ENCODE results near the gene NECTIN1. TPM values are rescaled to one million over a fixed set of nuclear protein-coding genes. Genes with fewer than 3 reads are reported as not detected.
A peak's percentile ranks its signal among the peaks of the same experiment; 100 is the strongest.

NECTIN1 gene
- polyA plus RNA-seq, 10 donors, result 16.1 to 41.4 (median 22.9) TPM

DNA sequence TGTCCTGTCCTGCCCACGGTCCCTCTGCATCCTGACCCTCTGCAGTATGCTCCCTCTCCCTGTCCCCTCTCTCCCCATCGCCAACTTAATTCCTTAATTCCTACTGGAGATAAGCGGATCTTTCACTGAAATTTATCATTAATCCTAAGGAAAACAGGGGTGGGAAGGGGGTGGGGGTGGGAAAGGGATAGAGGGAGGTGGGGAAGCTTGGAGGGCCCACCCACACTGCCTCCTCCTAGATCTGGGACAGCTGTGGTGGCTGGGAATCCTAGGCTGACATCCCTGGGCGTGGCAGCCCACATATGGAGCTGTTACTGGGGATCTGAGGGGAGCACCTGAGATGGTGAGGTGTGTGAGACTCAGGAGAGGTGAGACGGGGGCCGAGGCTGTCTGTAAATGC is 14.4 kb downstream of the NECTIN1 start:
- DNase-seq, result no peak

DNA sequence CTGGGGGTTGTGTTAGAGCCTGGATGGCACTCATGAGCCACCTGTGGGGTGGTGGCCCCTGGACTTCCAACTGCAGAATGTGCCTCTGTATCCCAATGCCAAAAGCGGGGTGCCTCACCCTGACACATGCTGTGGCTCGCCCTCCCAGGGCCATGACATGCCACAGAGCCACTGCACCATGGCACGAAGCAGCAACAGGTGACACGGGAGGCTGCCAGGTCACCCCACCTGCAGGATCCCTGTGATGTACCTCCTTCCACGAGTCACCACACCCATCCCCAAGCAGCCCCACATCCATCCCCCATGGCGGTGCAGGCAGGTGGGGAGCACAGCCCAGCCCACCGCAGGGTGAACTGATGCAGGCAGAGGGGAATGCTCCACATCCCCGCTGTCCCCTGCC is 14.8 kb downstream of the NECTIN1 start:
- DNase-seq, result no peak

DNA sequence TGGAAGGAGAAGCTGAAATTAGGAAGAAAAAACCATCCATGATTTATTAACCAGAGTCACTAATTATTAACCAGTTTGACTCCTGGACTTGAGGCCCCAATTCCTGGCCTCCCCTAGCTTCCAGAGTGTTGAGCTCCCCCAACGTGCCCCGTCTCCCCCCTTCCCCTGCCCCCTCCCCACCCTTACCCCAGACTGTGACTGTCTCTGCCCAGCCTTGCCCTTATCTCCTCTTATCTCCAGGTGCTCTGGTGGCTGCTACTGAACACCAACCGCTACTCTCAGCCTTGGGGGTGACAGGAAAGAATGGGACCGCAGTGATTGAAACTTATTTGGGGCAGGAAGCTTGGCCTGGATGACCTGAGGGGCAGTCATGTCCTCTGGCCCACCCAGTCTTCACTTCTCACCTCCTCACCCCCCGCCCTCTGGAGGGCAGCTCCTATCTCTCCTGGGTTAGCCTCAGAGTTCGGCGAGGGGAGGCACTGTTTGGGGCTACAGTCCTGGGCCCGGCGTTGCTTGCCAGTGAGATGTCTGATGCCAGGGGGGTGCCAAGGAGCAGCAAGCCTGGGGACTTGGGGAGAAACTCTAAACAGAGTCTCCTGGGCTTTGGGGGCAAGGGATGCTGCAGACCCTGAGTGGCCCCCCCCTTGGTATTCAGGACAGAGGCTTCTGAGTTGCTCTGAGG is 15.5 kb downstream of the NECTIN1 start:
- DNase-seq, result no peak

DNA sequence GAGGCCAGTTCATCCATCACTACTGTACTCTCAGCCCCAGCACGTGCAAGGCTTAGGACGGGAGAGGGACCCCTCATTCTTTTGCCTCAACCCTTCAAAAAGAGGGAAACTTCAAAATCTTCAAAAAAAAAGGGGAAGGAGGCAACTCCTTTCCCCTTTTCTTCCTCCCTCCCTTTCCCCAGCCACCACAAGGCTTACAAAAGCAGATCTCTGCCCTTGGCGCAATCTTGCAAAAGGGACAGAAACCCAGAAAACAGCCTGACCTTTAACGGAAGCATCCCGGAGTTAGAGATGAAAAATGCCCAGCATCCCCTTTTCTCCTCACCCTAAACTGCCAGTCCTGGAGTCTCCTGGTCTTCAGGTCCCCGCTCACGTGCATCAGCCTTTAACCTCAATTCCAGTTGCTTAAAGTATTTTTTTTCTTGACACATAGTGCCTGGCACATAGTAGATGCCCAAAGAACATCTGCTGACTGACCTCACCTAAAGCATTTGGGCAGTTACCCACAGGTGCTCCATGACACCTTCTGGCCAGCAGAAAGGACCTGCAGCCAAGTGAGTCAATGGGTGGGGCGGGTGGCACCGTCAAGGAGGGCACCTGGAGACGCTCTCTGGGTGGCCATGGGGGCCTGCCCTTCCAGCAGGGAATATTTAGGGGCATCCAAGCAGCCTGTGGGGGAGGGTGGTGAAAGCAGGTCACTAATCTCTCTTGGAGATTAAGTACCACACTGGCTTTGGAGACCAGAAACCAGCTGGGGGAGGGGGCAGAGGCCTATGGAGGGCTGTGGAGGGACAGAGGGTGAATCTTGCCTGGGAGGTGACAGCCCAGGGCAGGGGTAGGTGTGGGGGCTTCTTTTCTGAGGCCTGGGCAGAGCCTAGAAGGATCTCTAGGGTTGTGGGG is 16.3 kb downstream of the NECTIN1 start:
- no peak for DNase-seq

DNA sequence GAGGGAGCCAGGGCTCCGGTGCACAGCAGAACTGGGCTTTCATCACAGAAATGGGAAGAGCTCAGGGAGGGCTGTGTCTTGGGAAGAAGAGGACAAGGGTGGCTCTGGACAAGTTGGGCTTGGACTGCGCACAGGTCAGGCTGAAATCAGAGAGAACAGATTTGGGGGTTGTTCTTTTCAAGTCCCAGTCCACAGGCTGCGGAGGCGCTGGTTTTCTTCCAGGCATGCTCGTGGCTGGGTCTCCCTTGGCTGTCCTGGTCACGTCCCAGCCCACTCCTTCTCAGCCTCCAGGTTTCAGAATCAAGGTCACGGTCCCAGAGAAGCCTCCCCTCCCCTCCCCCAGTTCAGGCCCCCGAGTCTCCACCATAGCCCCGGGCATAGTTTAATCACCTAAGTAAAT is 17.0 kb downstream of the NECTIN1 start:
- no peak for DNase-seq

DNA sequence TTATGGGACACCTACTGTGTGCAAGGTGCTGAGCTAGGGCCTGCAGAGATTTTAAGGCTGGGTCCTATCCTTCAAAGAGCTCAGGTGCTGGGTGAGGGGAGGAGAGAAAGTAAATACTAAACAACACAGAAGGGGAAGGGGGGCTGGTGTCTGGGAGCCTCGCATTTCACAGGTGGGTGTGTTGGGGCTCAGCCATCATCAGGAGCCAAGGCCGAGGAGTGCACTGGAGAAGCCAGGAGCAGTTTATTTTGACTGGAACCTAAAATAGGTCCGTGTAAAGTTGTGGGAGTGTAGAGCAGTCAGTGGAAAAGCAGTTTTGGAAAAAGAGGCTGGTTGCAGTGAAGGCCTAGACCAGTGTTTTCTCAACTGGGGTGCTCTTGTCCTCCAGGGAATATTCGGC is 17.5 kb downstream of the NECTIN1 start:
- DNase-seq, result no peak

DNA sequence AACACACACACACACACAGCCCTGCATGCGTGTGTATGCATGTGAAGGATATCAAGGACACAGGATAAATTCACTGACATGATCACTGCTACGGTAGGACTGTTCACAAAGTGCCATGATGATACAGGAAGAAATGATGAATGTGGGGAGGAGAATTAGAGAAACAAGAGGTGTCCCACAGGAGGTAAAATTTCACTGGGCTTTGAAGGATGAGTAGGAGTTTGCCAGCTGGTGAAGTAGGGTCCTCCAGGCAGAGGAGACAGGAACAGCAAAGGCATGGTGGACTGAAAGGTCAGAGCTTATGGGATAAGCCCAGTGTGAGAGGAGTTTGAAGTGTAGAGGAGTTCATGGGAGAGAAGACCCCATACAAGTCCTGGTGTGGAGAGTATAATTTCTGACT is 18.6 kb downstream of the NECTIN1 start:
- DNase-seq, result no peak

DNA sequence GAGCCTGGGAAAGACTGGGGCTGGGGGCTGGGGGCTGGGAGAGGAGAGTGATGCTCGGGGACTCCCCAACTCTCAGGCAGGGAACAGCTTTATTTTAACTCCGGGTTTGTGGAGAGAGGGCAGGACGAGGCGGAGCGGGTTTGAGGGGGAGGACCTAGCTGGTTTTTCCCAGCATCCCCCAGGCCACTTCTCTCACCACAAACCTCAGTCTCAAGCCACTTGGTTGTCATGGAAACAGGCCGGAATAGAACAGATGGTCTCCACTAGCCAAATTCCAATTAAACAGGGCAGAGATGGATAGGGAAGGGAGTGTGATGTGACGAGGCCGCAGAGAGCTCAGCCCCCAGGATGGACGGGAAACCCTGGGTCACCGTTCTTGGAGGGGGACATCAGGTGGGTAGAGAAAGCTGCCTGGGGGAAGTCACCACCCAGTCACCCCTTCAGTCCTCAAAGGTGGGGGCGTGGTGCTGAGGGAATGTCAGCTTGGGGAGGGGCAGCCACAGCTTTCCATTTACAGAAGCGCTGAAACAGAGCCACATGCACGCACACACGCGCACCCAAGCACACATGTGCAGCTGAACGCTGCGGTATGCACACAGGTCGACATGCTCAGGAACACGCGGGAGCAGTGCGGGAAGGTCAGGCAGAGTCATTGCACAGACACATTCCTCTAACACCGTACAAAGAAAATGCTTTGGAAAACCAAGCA is 19.2 kb downstream of the NECTIN1 start:
- peak; percentile 74 to 89 (median 74) for DNase-seq

DNA sequence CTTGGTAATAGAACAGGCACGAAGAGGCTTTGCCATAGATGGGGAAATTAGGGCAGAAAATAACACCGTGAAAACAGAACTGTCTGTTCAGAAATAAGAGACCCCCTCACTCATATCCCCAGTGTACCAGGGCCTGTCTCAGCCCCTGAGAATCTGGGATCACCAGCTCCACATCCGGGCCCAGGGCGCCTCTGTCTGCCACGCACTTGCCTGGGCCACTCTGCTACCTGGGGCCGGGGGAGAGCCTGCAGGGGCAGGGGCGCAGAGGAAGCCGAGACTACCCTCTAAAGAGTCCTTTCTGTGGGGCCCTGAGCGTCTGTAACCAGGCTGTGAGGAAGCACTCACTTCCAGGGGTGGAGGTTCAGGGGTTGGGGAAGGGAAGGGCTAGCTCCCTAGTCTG is 19.8 kb downstream of the NECTIN1 start:
- no peak for DNase-seq

DNA sequence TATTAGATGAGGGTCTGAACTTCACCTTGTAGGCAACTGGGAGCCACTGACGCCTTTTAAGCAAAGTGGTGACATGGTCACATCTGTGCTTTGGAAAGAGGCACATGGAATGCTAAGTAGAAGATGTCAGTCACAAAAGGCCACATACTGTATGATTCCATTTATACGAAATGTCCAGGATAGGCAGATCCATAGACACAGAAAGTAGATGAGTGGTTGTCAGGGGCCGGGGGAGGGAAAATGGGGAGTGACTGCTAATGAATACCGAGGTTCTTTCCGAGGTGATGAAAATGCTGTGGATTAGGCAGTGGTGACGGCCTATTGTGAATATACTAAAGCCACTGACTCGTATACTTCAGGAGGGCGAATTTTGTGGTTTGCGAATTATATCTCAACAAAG is 20.6 kb downstream of the NECTIN1 start:
- DNase-seq, result no peak

DNA sequence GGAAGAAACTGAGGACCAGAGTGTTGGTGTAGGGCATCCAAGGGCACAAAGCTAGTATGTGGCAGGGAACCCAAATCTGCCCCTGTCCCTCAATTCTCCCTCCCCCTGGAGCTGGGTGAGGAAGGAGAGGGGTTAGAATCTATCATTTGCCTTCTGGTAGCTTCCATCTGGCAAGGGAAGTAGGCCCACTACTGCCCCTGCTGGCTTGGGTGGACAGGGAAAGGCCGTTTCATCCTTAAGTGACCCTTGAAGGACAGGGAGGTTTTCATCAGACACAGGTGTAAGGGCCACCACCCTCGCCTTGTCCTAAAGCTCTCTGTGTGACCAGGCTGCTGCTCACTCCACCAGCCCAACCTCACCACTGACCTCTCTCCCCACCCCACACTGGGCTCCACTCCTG is 22.1 kb downstream of the NECTIN1 start:
- DNase-seq, result no peak

DNA sequence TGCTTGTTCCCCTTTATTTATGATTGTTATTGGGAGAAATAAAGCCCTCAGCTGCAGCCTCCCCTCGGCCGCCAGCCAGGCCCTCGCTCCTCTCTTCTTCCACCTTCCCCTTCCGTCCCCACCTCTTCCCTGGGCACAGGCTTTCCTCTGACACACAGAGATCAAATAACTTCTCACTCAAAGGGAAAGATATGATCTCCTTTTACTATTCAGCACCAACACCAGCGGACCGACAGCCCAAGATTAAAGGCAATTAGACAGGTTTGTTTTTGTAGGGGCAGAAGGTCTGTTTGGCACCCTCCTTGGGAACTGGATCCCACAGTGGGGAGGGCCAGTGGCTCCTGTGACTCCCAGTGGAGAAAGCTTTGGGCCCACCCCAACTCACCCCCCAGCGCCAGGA is 23.0 kb downstream of the NECTIN1 start:
- DNase-seq, result no peak

DNA sequence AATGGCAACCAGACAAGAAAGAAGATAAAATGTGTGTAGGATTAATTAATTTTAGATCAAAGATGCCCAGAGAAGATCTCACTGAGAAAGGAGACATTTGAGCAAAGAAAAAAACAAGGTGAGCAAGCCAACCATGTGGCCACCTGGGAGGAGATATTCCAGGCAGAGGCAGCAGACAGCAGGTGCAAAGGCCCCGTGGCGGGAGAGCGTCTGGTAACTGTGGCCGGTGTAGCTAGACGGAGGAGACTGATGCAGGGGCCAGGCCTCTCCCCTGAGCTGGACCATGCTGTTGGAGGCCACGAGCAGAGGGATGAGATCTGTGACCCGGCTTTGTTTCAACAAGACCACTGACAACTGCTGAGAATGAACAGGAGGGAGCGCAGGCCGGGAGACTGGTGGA is 23.6 kb downstream of the NECTIN1 start:
- DNase-seq, result no peak

DNA sequence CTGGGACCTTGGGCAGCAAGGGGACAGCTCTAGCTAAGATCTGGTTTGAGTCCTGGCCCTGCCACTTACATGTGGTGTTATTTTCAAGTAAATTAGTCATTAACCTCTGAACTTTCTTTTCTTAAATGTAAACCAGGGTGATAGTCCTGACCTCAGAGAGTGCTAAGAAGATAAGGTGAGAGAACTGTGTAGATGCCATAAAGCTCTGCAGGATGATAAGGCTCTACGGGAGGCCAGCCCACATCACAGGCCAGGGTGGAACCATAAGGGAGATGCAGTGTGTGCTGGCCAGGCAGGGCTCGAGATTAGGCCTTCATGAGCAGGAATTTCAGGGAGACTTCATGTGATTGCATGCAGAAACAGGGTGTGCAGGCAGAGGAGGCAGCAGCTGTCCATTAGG is 24.2 kb downstream of the NECTIN1 start:
- no peak for DNase-seq

DNA sequence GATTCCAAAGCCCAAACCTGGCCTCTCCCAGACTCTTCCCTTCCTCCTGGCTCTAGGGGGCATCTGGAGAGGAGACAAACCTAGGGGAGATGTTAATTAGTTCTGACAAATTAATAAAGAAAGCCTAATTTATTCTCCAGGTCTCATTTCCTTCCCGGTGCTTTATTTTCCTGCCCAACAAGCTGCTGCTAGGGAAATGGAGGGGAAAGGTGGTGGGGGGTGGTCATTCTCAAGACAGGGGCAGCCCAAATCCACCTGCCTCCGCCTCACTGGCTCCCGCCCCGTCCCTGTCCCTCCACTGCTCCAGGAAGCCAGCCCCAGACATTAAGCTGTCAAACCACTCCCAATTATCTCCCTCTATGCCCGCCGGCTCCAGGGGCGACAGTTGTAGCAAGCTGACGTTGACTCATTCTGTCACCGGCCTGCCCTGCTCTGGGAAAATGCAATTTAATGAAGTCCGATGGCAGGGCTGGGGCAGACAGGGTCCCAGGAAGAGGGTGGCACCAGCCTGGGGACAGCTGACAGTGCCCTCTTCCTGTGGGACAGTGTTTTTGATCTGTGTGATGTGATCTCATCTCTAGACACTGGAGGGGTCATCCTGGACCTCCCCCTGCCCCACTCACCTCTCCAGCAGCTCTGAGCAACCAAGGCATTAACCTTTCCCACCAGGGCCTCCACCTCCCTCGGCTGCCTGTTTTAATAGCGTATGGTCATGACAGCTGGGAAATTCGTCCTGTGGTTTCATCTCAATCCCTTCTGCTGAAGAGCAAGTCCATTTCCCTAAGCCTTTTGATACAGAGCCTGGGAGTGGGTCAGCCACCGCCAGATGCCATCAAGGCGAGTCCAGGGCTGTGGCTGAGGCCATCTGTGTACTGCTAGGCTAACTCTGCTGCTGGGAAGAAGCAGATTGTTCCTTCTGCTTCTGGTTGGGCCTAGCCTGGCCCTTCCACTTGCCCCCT is 27.1 kb downstream of the NECTIN1 start:
- DNase-seq, result no peak

DNA sequence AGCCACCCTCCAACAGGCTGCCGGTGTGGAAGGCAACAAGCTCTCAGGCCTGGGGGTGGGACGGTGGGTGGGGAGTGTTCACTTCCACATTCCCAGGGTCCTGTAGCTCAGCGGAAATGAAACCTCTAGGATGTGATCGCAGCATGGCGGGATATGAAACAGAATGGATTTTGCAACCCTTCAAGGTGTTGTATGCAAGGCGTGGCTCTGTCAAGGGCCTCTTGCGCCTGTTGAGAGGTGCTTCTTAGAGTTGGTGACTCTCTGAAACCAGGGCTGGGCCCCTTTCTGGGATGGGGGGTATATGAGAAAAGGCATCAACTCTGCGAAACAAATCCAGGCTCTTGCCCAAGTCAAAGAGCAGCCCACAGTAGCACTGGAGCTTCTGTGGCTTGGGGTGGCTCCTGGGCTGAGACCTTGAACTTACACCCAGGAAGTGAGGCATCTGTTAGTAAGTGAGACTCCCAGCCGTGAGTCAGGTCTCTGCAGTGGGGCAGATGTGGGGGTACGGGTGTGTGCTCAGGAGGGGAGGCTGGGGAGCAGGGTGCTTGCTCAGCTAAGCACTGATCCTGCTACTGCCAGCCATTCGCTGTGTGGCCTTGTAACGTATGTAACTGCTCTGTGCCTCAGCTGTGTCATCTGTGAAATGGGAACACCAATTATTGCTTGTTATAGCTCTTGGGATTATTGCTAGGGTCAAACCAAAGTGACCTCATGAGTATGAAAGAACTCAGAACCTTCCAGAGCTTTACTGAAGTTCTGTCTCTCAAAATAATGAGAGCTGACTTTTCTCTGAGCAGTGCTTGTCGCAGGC is 28.3 kb downstream of the NECTIN1 start:
- no peak for DNase-seq

DNA sequence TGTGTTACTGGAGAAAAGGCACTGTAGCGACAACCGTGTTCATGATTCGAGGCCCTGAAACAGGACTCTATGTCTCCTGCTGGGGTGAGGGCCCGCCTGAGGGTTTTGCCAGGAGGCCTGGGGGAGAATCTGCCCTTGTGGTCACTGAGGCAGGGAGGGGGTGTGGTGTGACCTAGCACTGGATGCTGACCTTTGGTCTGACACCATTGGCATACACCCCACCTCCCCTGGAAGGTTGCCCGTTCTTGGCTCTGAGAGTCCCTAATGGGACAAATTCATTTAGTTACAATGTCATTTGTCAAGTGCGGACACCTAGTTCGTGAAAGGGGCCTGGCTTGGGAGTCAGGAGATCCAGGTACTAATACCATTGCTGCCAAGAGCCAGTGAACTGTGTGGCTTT is 29.0 kb downstream of the NECTIN1 start:
- no peak for DNase-seq

DNA sequence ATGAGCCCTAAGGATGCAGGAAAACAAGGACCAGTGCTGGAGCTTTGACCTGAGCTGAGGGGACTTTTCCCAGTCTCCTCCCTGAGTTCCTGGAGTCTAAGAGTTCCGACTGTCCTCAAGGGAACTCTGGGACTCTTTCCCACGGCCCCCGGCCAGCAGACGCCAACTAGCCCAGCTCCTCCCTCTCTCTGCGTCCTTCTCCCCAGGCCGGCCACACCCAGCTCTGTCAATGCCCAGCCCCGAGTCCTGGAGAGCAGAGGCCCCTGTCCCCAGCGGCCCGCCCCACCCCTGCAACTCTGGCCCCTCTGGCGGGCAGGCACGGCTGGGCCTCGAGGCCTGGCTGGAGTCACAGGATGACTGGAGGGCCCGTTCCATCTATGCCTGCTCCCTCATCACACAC is 29.8 kb downstream of the NECTIN1 start:
- peak in 2 of 3 donors; percentile 47 to 65 for DNase-seq

DNA sequence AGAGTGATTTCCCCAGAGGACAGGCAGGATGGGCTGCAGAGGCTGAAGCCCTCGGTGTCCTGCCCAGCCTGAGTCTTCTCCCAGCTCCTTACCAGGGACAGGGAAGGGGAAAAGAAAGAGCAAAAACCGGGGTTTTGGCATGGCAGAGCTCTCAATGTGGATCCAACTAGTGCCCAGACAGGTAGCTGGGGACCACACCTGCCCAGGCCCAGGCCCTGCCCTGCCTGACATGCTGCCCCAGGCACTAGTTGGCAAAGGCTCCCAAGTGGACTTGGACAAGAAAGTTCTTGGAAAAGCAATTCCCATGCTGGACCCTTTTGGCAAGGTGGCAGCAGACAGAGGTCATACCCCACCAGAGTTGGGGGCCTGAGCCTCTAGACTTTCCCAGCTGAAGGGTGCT is 31.1 kb downstream of the NECTIN1 start:
- DNase-seq, result no peak

DNA sequence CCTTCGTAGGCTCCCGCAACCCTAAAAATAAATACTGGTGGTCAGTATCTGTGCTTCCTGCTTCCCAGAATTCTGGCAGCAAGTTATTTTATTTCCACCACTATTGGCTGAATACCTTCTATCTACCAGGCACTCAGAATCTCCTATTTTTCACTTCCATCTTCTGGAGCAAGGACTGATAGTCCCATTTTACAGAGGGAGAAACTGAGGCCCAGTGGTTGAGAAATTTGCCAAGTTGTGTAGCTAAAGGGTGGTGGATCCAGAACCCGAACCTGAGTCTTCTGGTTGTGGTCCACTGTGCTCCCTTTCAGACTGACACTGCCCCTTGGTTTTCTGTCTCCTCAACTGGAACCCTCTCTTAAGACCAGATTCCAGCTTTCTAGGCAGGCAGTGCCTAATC is 31.6 kb downstream of the NECTIN1 start:
- no peak for DNase-seq

Data from muscle of back (tissue), 11 donors.